Left lung (tissue), 10 donors: ENCODE data around the gene AUTS2. TPM values are rescaled to one million over a fixed set of nuclear protein-coding genes. Genes with fewer than 3 reads are reported as not detected.

Source experiments
- ATAC-seq: fragments of 200-7000 bp; cut with Tn5 transposase; one replicate; pipeline ENCODE4 v1.9.1; 2020; ENCODE audit warnings: moderate library complexity
- DNase-seq, 4 donors: peaks; one replicate each; pipeline ENCODE4 v3.0.0-alpha.2; 2013 to 2020
- H3K27ac ChIP-seq, 2 donors: fragments of 200-600 bp; sonication (generic) in 1 of 2; one replicate each; pipeline versions ENCODE4 v1.5.0 to v1.8.0; 2020 to 2021
- H3K27me3 ChIP-seq, 2 donors: fragments of 200-600 bp; sonication (generic) in 1 of 2; one replicate each; pipeline versions ENCODE4 v1.5.0 to v1.8.0; 2020 to 2021
- H3K36me3 ChIP-seq, 2 donors: fragments of 200-600 bp; sonication (generic) in 1 of 2; one replicate each; pipeline versions ENCODE4 v1.5.0 to v1.8.0; 2020 to 2021
- H3K4me1 ChIP-seq, 2 donors: fragments of 200-600 bp; one replicate each; pipeline ENCODE4 v1.8.0; 2021
- H3K4me3 ChIP-seq, 2 donors: fragments of 200-600 bp; sonication (generic) in 1 of 2; one replicate each; pipeline versions ENCODE4 v1.5.0 to v1.8.0; 2020 to 2021; ENCODE audit warnings: mild to moderate bottlenecking in 1 of 2
- H3K9me3 ChIP-seq, 2 donors: fragments of 200-600 bp; sonication (generic) in 1 of 2; one replicate each; pipeline versions ENCODE4 v1.5.0 to v1.8.0; 2020 to 2021
- intact Hi-C, 2 donors: fragments of 100-400 bp; cut with DNase I; formaldehyde crosslinking; loops; one replicate each; pipeline versions ENCODE4 v1.11.2 to v1.14.2; 2022
- polyA plus RNA-seq, 6 donors: library from polyadenylated mRNA; unstranded; fragments of 120-200 nt; gene quantifications; one replicate each; pipeline ENCODE4 v1.2.1, GENCODE V29; 2013; ENCODE audit not compliant: insufficient read length in 6 of 6
- total RNA-seq, 2 donors: library from RNA; stranded (reverse); fragmentation: NEBNext Ultra II Directional; extraction: Animal tissue kit (Norgen Biotek cat#: 25700); gene quantifications; one replicate each; pipeline ENCODE4 v1.2.1, GENCODE V29; 2021
- TF ChIP-seq, protein P1 (sequence below), 2 donors: fragments of 200-600 bp; sonication (generic) in 1 of 2; IDR thresholded peaks; one replicate each; pipeline versions ENCODE4 v1.5.0 to v1.8.0; 2021; ENCODE audit warnings: antibody characterized with exemption in 2 of 2
- donor health status: DM: no; HTN: yes; CAD: no.
- donor health status: DM: no; HTN: no; CAD: no.

Gene AUTS2
- total and polyA plus RNA-seq, 8 donors: 40.4 to 119 (median 103) TPM

- TF ChIP-seq, protein P1, sequence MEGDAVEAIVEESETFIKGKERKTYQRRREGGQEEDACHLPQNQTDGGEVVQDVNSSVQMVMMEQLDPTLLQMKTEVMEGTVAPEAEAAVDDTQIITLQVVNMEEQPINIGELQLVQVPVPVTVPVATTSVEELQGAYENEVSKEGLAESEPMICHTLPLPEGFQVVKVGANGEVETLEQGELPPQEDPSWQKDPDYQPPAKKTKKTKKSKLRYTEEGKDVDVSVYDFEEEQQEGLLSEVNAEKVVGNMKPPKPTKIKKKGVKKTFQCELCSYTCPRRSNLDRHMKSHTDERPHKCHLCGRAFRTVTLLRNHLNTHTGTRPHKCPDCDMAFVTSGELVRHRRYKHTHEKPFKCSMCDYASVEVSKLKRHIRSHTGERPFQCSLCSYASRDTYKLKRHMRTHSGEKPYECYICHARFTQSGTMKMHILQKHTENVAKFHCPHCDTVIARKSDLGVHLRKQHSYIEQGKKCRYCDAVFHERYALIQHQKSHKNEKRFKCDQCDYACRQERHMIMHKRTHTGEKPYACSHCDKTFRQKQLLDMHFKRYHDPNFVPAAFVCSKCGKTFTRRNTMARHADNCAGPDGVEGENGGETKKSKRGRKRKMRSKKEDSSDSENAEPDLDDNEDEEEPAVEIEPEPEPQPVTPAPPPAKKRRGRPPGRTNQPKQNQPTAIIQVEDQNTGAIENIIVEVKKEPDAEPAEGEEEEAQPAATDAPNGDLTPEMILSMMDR (IDR thresholded peaks at IDR 0.05): no peak
- intact Hi-C loops: no loop called here
- H3K27me3 ChIP-seq: no peaks in the 10 kb centered on the region
- no peak for DNase-seq
- no peak overlapping the region for H3K4me3 ChIP-seq
- H3K27ac ChIP-seq: no peak overlapping the region
- ATAC-seq: no peak
- H3K36me3 ChIP-seq: no peaks in the 10 kb centered on the region
- no peaks in the 10 kb centered on the region for H3K9me3 ChIP-seq
- H3K4me1 ChIP-seq: no peaks in the 10 kb centered on the region
Measured at GRCh38 chr7:70434821-70435220, 836.5 kb downstream of the AUTS2 start.

GRCh38 chr7:70435634-70436033 is 837.4 kb downstream of the AUTS2 start:
- H3K27me3 ChIP-seq: no peaks in the 10 kb centered on the region
- no peak for DNase-seq
- no peak overlapping the region for H3K4me3 ChIP-seq
- H3K27ac ChIP-seq: no peak overlapping the region
- intact Hi-C loops: no loop called here
- no peaks in the 10 kb centered on the region for H3K36me3 ChIP-seq
- no peaks in the 10 kb centered on the region for H3K4me1 ChIP-seq
- ATAC-seq: no peak
- H3K9me3 ChIP-seq: no peaks in the 10 kb centered on the region
- TF ChIP-seq, protein P1 (IDR thresholded peaks at IDR 0.05): no peak

DNA sequence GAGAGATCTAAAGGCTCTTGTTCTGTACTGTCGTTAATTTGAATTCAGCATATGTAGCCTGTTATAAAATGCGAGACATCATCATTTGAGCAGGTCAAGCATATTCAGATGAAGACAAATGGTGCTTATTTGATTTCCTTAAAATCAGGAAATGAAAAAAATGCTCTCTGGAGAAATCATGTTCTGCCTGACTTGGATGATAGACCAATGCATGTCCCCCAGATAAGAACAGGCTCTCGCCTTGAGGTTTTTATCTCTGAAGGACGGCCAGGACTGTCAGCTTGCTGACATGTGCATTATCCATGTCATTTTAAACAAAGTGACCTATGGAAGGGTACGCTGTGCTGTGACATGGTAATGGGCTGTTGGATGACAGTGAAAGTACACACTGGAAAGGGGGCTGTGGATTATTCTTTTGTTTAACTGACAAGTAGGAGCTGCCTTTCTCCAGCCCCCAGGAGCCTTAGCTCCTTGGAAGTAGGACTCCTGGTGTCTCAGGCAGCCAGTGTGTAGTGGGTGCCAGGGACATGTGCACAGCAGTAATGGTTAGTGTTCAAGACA is 838.6 kb downstream of the AUTS2 start:
- no peaks in the 10 kb centered on the region for H3K9me3 ChIP-seq
- no peaks in the 10 kb centered on the region for H3K27me3 ChIP-seq
- TF ChIP-seq, protein P1 (IDR thresholded peaks at IDR 0.05): no peak
- H3K27ac ChIP-seq: no peak overlapping the region
- no peak overlapping the region for H3K4me3 ChIP-seq
- intact Hi-C loops: no loop called here
- no peaks in the 10 kb centered on the region for H3K4me1 ChIP-seq
- ATAC-seq (no peak), DNase-seq (no peak)
- H3K36me3 ChIP-seq: no peaks in the 10 kb centered on the region

GRCh38 chr7:70439651-70440050 is 841.4 kb downstream of the AUTS2 start:
- TF ChIP-seq, protein P1 (IDR thresholded peaks at IDR 0.05): no peak
- no peaks in the 10 kb centered on the region for H3K27me3 ChIP-seq
- DNase-seq (peak in 2 of 4 donors; percentile 33 to 51), ATAC-seq (peak; percentile 24)
- H3K27ac ChIP-seq: no peak overlapping the region
- intact Hi-C loops: no loop called here
- no peak overlapping the region for H3K4me3 ChIP-seq
- no peaks in the 10 kb centered on the region for H3K9me3 ChIP-seq
- H3K36me3 ChIP-seq: no peaks in the 10 kb centered on the region
- H3K4me1 ChIP-seq: no peaks in the 10 kb centered on the region

DNA sequence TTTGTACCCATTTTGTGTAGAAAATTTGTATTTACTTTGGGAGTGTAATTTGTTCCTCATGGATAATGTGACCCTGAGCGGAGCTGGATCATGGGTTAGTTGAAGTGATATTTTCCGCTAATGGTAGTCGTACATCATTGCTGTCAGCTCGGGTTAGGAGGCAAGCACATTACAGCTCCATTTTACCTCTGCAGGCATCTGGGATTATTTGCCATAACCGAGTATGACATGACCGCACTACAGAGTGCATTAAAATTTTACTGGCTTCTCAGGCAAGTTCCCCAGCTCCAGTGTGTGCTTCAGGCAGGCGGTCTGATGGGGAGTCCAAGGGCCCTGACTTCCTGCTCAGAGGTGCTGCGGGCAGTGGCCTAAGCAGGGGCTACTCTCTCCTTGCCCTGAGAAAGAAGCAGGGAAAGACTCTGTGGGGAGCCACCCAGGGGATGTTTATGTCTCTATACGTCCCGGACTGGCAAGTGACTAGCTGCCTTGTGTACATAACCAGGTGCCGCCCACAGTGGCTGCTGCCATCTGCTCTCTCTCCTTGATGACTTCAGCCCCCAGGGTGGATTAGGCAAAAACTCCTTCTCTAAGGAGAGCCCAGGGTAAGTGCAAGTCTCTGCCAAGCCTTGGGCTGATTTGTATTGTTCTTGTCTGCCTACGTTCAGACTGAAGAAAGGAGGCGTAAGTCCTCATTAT is 848.3 kb downstream of the AUTS2 start:
- Histone ChIP-seq H3K9me3 (no peaks in the 10 kb centered on the region), H3K27ac (no peak overlapping the region), H3K4me1 (no peaks in the 10 kb centered on the region), H3K4me3 (no peak overlapping the region), H3K27me3 (no peaks in the 10 kb centered on the region), H3K36me3 (no peaks in the 10 kb centered on the region)
- DNase-seq (no peak), ATAC-seq (no peak)
- TF ChIP-seq, protein P1 (IDR thresholded peaks at IDR 0.05): no peak
- intact Hi-C loops: no loop called here
